Stomach (tissue), 4 donors: ENCODE data around the gene ASTN2.

Experiments
- CTCF ChIP-seq, 7 experiments: fragments of 450-650 bp in 4 of 7; fragments of 200-600 bp in 3 of 7; sonication (generic) in 3 of 7; IDR thresholded peaks; one replicate each; pipeline ENCODE4 v1.5.1; 2016 to 2019; ENCODE audit warnings: antibody characterized with exemption in 7 of 7, control low read depth in 2 of 7, mild to moderate bottlenecking in 1 of 7
- EP300 ChIP-seq: sonication (generic); formaldehyde crosslinking; IDR thresholded peaks from one replicate; pipeline ENCODE4 v1.6.1; 2017; ENCODE audit warnings: antibody characterized with exemption
- POLR2A ChIP-seq, 4 donors: fragments of 450-650 bp; IDR thresholded peaks; one replicate each; pipeline ENCODE4 v1.6.1; 2016; ENCODE audit warnings: antibody characterized with exemption in 4 of 4, control low read depth in 2 of 4, mild to moderate bottlenecking in 1 of 4, moderate library complexity in 1 of 4
- POLR2AphosphoS5 ChIP-seq, 3 donors: sonication (generic); formaldehyde crosslinking; IDR thresholded peaks; one replicate each; pipeline ENCODE4 v1.6.1; 2016; ENCODE audit warnings: antibody characterized with exemption in 3 of 3

- no peak for TF ChIP-seq CTCF (IDR thresholded peaks at IDR 0.05)
- TF ChIP-seq POLR2A (IDR thresholded peaks at IDR 0.05) = no peak
- TF ChIP-seq POLR2AphosphoS5 (IDR thresholded peaks at IDR 0.05) = no peak
- TF ChIP-seq EP300 = no peak
These were observed 889.9 kb downstream of the ASTN2 start for GRCh38 chr9:116524778-116525470.
